GM12878 (cell line): ENCODE results near the gene ANGPTL2. TPM values are rescaled to one million over a fixed set of nuclear protein-coding genes. Genes with fewer than 3 reads are reported as not detected.

Experiments
- ATAC-seq: fragments of 200-7000 bp; cut with Tn5 transposase; 3 replicates; pipeline ENCODE4 v1.9.1; 2020; ENCODE audit warnings: mild to moderate bottlenecking, moderate library complexity
- BruUV-seq: library from RNA; stranded (reverse); fragments of 400-500 nt; replicated peaks from 2 replicates; lab custom pipeline; 2021; lab: Mats Ljungman, UMichigan
- CTCF ChIA-PET: fragments of 300-600 bp; sonication (Branson Sonifier 250); formaldehyde crosslinking; extraction: SDS; loops from one replicate; lab custom pipeline; 2021; ENCODE audit warnings: inconsistent platforms; lab: Yijun Ruan, JAX
- POLR2A ChIA-PET: fragments of 350-600 bp; formaldehyde crosslinking; extraction: SDS; loops from one replicate; lab custom pipeline; 2021; ENCODE audit warnings: inconsistent platforms; lab: Charles Lee
- RAD21 ChIA-PET: fragments of 300-600 bp; sonication (Branson Sonifier 250); formaldehyde crosslinking; loops from one replicate; lab custom pipeline; 2023; ENCODE audit warnings: antibody characterized with exemption; ENCODE audit not compliant: unreplicated experiment; lab: Charles Lee
- SMC1A ChIA-PET: fragments of 300-600 bp; sonication (Branson Sonifier 250); formaldehyde crosslinking; loops from one replicate; lab custom pipeline; 2023; ENCODE audit not compliant: unreplicated experiment, uncharacterized antibody; lab: Charles Lee
- DNase-seq: peaks from one replicate; pipeline ENCODE4 v3.0.0-alpha.2; 2011; ENCODE audit warnings: low read depth, low spot score
- FAIRE-seq: peaks from 3 replicates; lab custom pipeline; 2011; peaks lifted over from hg19 to GRCh38; lab: Jason Lieb, UNC
- H2AFZ ChIP-seq: 2 replicates; pipeline ENCODE4 v1.6.0; 2011; ENCODE audit warnings: low read depth, low read length, control low read depth; ENCODE audit not compliant: control insufficient read depth
- H3K27ac ChIP-seq: 2 replicates; pipeline ENCODE4 v1.5.1; 2011; ENCODE audit warnings: control low read depth; ENCODE audit not compliant: control insufficient read depth, insufficient read depth
- H3K27me3 ChIP-seq, 2 experiments: replicated peaks in 1 of 2; 2 replicates each; pipeline versions ENCODE4 v1.6.0 to v1.6.1; 2011; ENCODE audit warnings: low read length in 1 of 2; ENCODE audit not compliant: control insufficient read depth in 2 of 2, insufficient read depth in 2 of 2
- H3K36me3 ChIP-seq, 2 experiments: 2 replicates each; pipeline ENCODE4 v1.5.1; 2011; ENCODE audit warnings: low read length in 1 of 2; ENCODE audit not compliant: control insufficient read depth in 2 of 2, insufficient read depth in 2 of 2
- H3K4me1 ChIP-seq: 2 replicates; pipeline ENCODE4 v1.6.1; 2011; ENCODE audit warnings: mild to moderate bottlenecking, low read length, moderate library complexity, mixed read lengths; ENCODE audit not compliant: control insufficient read depth, insufficient read depth
- H3K4me2 ChIP-seq: 2 replicates; pipeline ENCODE4 v1.6.0; 2011; ENCODE audit warnings: control low read depth; ENCODE audit not compliant: control insufficient read depth, insufficient read depth
- H3K4me3 ChIP-seq: fragments of 200-600 bp; sonication (generic); 2 replicates; pipeline ENCODE4 v1.5.1; 2016
- H3K79me2 ChIP-seq: 2 replicates; pipeline ENCODE4 v1.6.0; 2011; ENCODE audit warnings: low read length; ENCODE audit not compliant: control insufficient read depth, insufficient read depth
- H3K9ac ChIP-seq: 2 replicates; pipeline ENCODE4 v1.8.0; 2011; ENCODE audit warnings: low read length, control low read depth, mixed read lengths; ENCODE audit not compliant: control insufficient read depth, insufficient read depth
- H3K9me3 ChIP-seq: replicated peaks from 3 replicates; pipeline ENCODE4 v1.5.1; 2011; ENCODE audit warnings: mild to moderate bottlenecking, low read length; ENCODE audit not compliant: control insufficient read depth, insufficient read depth
- H4K20me1 ChIP-seq: 2 replicates; pipeline ENCODE4 v1.6.0; 2011; ENCODE audit not compliant: control insufficient read depth, insufficient read depth
- ATF7 ChIP-seq: fragments of 450-650 bp; IDR thresholded peaks from 2 replicates; pipeline ENCODE4 v1.6.1; 2016; ENCODE audit warnings: low read depth, mild to moderate bottlenecking
- LARP7 ChIP-seq: fragments of 450-650 bp; IDR thresholded peaks from 2 replicates; pipeline ENCODE4 v1.6.1; 2017; ENCODE audit warnings: mild to moderate bottlenecking
- NFYA ChIP-seq: IDR thresholded peaks from 2 replicates; pipeline ENCODE4 v1.6.1; 2011; ENCODE audit warnings: low read depth, mild to moderate bottlenecking, low read length, improper control_type of control experiment, borderline replicate concordance
- SMARCA5 ChIP-seq: fragments of 450-650 bp; IDR thresholded peaks from 2 replicates; pipeline ENCODE4 v1.6.1; 2017; ENCODE audit warnings: mild to moderate bottlenecking
- SPI1 ChIP-seq: IDR thresholded peaks from 2 replicates; pipeline ENCODE4 v1.6.1; 2011; ENCODE audit warnings: low read depth, mild to moderate bottlenecking, low read length, moderate library complexity, borderline replicate concordance; ENCODE audit not compliant: insufficient read depth
- WGBS: methylation state at CpG from one replicate; pipeline ENCODE4 v1.1.6; 2016; ENCODE audit warnings: low lambda C conversion rate; ENCODE audit not compliant: insufficient replicate concordance, insufficient coverage; ENCODE audit errors: missing lambda C conversion rate; 5-methylcytosine and 5-hydroxymethylcytosine counted together
- in situ Hi-C: fragments of 300-500 bp; cut with MboI; formaldehyde crosslinking; loops from 9 replicates; pipeline ENCODE4 v1.14.3; 2018; ENCODE audit warnings: mixed read lengths
- intact Hi-C: fragments of 100-400 bp; cut with micrococcal nuclease; formaldehyde crosslinking; loops from one replicate; pipeline ENCODE4 v1.14.2; 2022; ENCODE audit not compliant: unreplicated experiment
- polyA plus RNA-seq, 11 experiments: library from polyadenylated mRNA; depleted of rRNA in 4 of 11; unstranded in 6 of 11; stranded (reverse) in 5 of 11; fragments of >200 nt; fragmentation: Nextera tagmentation in 4 of 11; fragmentation: Illumina TruSeq in 1 of 11; extraction: Ambion mirVana in 4 of 11; extraction: Trizol in 1 of 11; gene quantifications; 1 replicate in 1 of 11; 2 replicates in 10 of 11; pipeline versions ENCODE4 v1.2.1 to v1.2.3, GENCODE V29; 2011 to 2016; ENCODE audit warnings: inconsistent platforms in 2 of 11, missing spikeins in 2 of 11, low read depth in 1 of 11
- total RNA-seq, 4 experiments: library from RNA; depleted of rRNA in 3 of 4; stranded (reverse); fragments of >200 nt in 3 of 4; fragmentation: Illumina TruSeq in 1 of 4; extraction: Trizol in 1 of 4; gene quantifications; 2 replicates each; pipeline versions ENCODE4 v1.2.1 to v1.2.3, GENCODE V29; 2013 to 2021

Gene ANGPTL2
- total and polyA plus RNA-seq, 10 of the 15 experiments (the other 5 are each of a cell fraction or from before 2014, with no cell fraction given): 0.13 to 2.6 (median 0.82) TPM; not detected in 1

DNA sequence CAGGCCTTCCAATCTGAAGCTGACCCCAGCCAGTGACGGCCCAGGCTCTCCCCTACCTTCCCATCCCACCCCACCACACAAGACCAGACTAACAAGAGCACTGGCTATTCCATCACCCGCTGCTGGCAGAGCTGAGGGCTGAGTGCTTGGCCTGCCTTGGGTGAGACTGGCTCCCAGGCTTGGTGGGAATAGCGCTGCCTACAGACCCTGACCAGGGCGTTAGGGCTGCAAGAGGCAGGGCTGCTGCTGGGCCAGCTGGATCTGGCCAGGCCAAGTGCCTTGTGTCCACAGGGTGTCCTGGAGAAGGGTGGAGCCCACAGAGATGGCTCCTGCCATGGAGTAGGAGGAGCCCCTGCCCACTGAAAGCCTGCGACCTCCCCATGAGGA, 31.6 kb upstream of the ANGPTL2 start:
- Histone ChIP-seq H3K9ac (peak overlapping the region; percentile 19; the same call in 1 of the 2 replicates), H3K36me3 (no peaks in the 10 kb centered on the region; a peak in 1 of 4 replicates), H3K4me1 (peaks cover 21% of the 10 kb centered on the region), H4K20me1 (no peaks in the 10 kb centered on the region), H3K9me3 (no peaks in the 10 kb centered on the region), H3K4me3 (0 out of 2 replicates have a peak overlapping the region, but pooled peaks have one; percentile 4), H3K27ac (peak overlapping the region; percentile 75), H3K79me2 (no peaks in the 10 kb centered on the region), H3K27me3 (no peaks in the 10 kb centered on the region), H2AFZ (peak overlapping the region; percentile 26; the same call in 1 of the 2 replicates), H3K4me2 (peak overlapping the region; percentile 80)
- DNase-seq: no peak
- SMC1A ChIA-PET: interaction anchor here (0.8 to 28.4 kb wide), 14 partner anchors 11 to 189 kb away, joined by 3 to 812 read pairs (median 4); no protein-coding TSS in a partner anchor
- CTCF ChIA-PET: interaction anchor here (1.0 to 2.4 kb wide), 8 partner anchors 10 to 189 kb away, joined by 3 to 8 read pairs (median 4); no protein-coding TSS in a partner anchor
- POLR2A ChIA-PET: interaction anchor here (0.6 to 3.0 kb wide), 7 partner anchors 9 to 87 kb away, joined by 3 to 23 read pairs (median 4); partner anchors contain the start of gene ANGPTL2
- FAIRE-seq: no peak
- in situ Hi-C loops (no loop called here), intact Hi-C loops (loop anchor here (1.0 kb wide), 1 partner anchor 12 kb away; no protein-coding TSS in a partner anchor)
- no TSS peak for BruUV-seq
- TF ChIP-seq NFYA (no peak), LARP7 (peak; percentile 73), ATF7 (no peak), SMARCA5 (peak; percentile 87)
- RAD21 ChIA-PET: interaction anchor here (0.8 to 3.6 kb wide), 15 partner anchors 12 to 189 kb away, joined by 3 to 76 read pairs (median 6); partner anchors contain the start of gene ANGPTL2
- WGBS: 73% methylated on average over 5 of the region's 5 CpGs
- ATAC-seq: peak; percentile 71

DNA sequence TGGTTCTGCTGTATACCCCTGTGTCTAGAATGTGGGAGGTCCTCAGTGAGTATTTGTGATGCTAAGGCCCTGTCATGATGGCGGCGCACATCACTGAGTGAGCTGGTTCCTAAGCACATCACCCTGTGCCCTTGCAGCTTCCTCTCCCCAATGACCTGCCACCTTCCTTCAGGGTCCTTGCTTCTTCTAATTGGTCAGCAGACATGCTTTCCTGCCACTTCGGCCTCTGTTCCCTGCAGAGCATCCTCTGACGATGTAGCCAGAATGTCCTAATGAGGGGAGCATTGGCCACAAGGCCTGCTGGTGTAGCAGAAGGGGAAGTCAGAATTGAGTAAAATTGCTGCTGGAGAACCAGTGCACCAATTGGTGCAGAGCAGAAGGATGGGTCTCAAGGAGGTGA, 31.1 kb upstream of the ANGPTL2 start:
- no peak overlapping the region for H3K4me3 ChIP-seq
- H3K27me3 ChIP-seq: no peaks in the 10 kb centered on the region
- peaks cover 21% of the 10 kb centered on the region for H3K4me1 ChIP-seq
- no peaks in the 10 kb centered on the region for H3K79me2 ChIP-seq
- ChIA-PET SMC1A (interaction anchor here (1.0 to 28.4 kb wide), 9 partner anchors 10 to 189 kb away, joined by 3 to 812 read pairs (median 5); no protein-coding TSS in a partner anchor), RAD21 (interaction anchor here (0.8 to 3.6 kb wide), 9 partner anchors 13 to 188 kb away, joined by 3 to 76 read pairs (median 8); partner anchors contain the start of gene ANGPTL2), CTCF (interaction anchor here (0.7 to 2.4 kb wide), 9 partner anchors 12 to 188 kb away, joined by 3 to 8 read pairs (median 3); no protein-coding TSS in a partner anchor), POLR2A (interaction anchor here (0.6 to 1.4 kb wide), 4 partner anchors 10 to 35 kb away, joined by 3 to 6 read pairs (median 4); partner anchors contain the start of gene ANGPTL2)
- H3K4me2 ChIP-seq: no peak overlapping the region
- no peak overlapping the region for H2AFZ ChIP-seq
- H3K36me3 ChIP-seq: no peaks in the 10 kb centered on the region; a peak in 1 of 4 replicates
- no peak for FAIRE-seq
- in situ Hi-C loops (no loop called here), intact Hi-C loops (no loop called here)
- ATAC-seq: peak; percentile 9; the same call in 1 of the 3 replicates
- 0 out of 2 replicates have a peak, but pooled peaks have one; percentile 44 for TF ChIP-seq SPI1
- TF ChIP-seq NFYA: no peak
- H3K9ac ChIP-seq: no peak overlapping the region
- H3K27ac ChIP-seq: no peak overlapping the region
- BruUV-seq: no TSS peak
- WGBS: 98% methylated on average over 4 of the region's 4 CpGs
- no peaks in the 10 kb centered on the region for H4K20me1 ChIP-seq
- no peaks in the 10 kb centered on the region for H3K9me3 ChIP-seq
- DNase-seq: no peak
